ENCODE results near the gene IFNL4.
"Not testable (repeated sequence)": the region's sequence is repeated elsewhere in the genome, so short reads cannot be mapped to it uniquely, and the experiment has no call there.

IFNL4 gene

DNA sequence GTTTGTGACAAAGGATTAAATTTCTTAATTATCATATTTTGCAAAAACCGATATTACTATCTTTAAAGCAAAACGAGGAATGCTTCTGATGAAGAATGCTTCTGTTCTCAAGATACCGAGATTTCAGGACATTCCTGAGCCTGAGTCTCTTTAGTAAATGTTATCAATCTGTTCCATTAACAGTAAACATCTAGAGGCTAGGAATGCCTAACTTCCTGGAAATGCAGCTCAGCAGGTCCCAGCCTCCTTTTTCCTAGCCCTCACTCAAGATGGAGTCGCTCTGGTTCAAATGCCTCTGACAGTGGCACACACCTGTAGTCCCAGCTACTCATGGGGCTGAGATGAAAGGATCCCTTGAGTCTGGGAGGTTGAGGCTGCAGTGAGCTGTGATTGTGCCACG, 2.4 kb upstream of the IFNL4 start:
- H3K36me3 ChIP-seq: no peaks in the 10 kb centered on the region
- H3K9me3 ChIP-seq (replicated peaks in 1 of 11): peaks cover 0 to 24% (median 15%) of the 10 kb centered on the region in 11 experiments; a peak in 18 of 22 replicates
- H3K4me3 ChIP-seq: no peak overlapping the region
- no peaks in the 10 kb centered on the region for H3K27me3 ChIP-seq
- H3K4me2 ChIP-seq: peak overlapping the region in 6 of 11 experiments; percentile 49 to 75 (median 61); a peak in 9 of 22 replicates
- H4K20me1 ChIP-seq: no peaks in the 10 kb centered on the region
- peaks cover 0 to 71% (median 30%) of the 10 kb centered on the region in 10 experiments; a peak in 14 of 20 replicates for H3K4me1 ChIP-seq
- TF ChIP-seq Cebpa-rat (IDR thresholded peaks at IDR 0.05): no peak
- H3K9ac ChIP-seq: no peak overlapping the region
- no peak overlapping the region for H3K27ac ChIP-seq

GRCh38 chr19:39247701-39248664, 673 bp downstream of the IFNL4 start:
- H3K9me3 ChIP-seq (replicated peaks in 1 of 11): peaks cover 0 to 14% (median 7%) of the 10 kb centered on the region in 11 experiments; a peak in 12 of 22 replicates
- H3K36me3 ChIP-seq: no peaks in the 10 kb centered on the region
- no peak overlapping the region for H3K9ac ChIP-seq
- no peak overlapping the region for H3K4me3 ChIP-seq
- no peak for TF ChIP-seq Cebpa-rat (IDR thresholded peaks at IDR 0.05)
- H3K4me1 ChIP-seq: peaks cover 0 to 58% (median 24%) of the 10 kb centered on the region in 10 experiments; a peak in 14 of 20 replicates
- no peak overlapping the region for H3K27ac ChIP-seq
- H3K27me3 ChIP-seq: no peaks in the 10 kb centered on the region
- H3K4me2 ChIP-seq: peak overlapping the region in 4 of 11 experiments; percentile 4 to 33 (median 29); a peak in 3 of 22 replicates
- H4K20me1 ChIP-seq: no peaks in the 10 kb centered on the region

DNA sequence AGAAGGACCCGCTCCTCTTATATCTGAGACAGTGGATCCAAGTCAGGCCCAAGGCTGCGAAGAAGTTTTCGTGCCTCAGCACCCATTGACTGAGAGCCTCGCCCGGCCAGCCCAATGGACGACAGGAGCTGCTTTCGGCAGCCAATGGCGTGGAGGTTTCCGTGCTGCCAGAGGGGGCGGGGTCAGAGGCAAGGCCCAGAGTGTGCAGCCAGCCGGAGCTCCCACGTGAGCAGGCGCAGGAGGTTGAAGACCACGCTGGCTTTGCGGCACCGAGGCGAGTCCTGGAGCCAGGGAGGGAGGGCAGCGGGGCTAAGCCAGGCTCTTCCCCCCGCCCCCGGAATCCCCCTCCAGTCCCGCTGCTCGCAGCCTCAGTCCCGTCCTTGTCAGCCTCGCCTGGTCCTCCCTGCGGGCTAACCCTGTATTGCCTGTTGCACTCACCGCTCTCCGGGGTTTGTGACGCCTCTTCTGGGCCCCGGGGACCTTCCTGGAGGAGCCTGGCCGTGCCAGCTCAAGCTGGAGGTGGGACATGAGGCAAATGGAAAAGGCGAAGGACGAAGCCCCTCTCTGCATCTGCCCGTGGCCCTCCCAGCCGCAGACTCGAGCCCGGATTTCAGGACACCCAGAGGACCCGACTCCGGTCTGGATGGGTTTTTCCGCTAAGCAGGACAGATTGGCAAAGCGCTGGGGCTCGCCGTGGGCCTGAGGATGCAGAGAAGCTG, 1.5 kb downstream of the IFNL4 start:
- H3K27ac ChIP-seq: no peak overlapping the region
- H3K9me3 ChIP-seq (replicated peaks in 1 of 11): peaks cover 0 to 14% (median 7%) of the 10 kb centered on the region in 11 experiments; a peak in 12 of 22 replicates
- no peak overlapping the region for H3K4me3 ChIP-seq
- H4K20me1 ChIP-seq: no peaks in the 10 kb centered on the region
- no peak for TF ChIP-seq Cebpa-rat (IDR thresholded peaks at IDR 0.05)
- no peaks in the 10 kb centered on the region for H3K36me3 ChIP-seq
- no peaks in the 10 kb centered on the region for H3K27me3 ChIP-seq
- H3K9ac ChIP-seq: no peak overlapping the region
- H3K4me1 ChIP-seq: peaks cover 0 to 49% (median 16%) of the 10 kb centered on the region in 10 experiments; a peak in 13 of 20 replicates
- H3K4me2 ChIP-seq: peak overlapping the region in 6 of 11 experiments; percentile 4 to 37 (median 31); a peak in 6 of 22 replicates

GRCh38 chr19:39245166-39245565, 3.5 kb downstream of the IFNL4 start:
- not testable (repeated sequence) for H4K20me1 ChIP-seq, H3K27ac ChIP-seq, H3K27me3 ChIP-seq, H3K36me3 ChIP-seq, H3K9ac ChIP-seq, H3K4me3 ChIP-seq, H3K4me2 ChIP-seq
- peaks cover 0 to 14% (median 7%) of the 10 kb centered on the region in 11 experiments; a peak in 12 of 22 replicates for H3K9me3 ChIP-seq (replicated peaks in 1 of 11)
- peaks cover 0 to 30% (median 6%) of the 10 kb centered on the region in 10 experiments; a peak in 10 of 20 replicates for H3K4me1 ChIP-seq

DNA sequence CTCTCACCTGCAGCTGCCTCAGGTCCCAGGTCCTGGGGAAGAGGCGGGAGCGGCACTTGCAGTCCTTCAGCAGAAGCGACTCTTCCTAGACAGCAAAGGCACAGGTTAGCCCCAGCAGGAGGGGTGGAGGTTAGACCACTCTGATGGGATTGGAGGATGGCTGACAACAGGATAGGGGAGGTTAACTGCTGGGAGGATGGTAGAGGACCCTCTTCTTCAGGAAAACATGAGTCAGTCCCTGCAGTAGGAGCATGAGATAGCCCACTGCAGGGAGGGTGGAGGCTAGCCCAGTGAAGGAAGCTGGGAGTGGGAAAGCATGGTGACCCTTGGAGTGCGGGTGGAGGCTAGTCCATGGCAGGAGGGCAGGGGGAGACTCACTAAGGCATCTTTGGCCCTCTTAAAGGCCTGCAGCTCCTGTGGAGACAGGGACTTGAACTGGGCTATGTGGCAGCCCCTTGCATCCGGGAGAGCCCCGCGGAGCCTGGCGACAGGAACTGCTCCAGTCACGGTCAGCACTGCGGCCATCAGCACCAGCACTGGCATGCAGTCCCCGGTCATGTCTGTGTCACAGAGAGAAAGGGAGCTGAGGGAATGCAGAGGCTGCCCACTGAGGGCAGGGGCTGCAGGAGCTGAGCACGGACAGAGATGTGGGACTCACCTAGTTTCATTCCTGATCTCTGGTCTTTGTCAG, 4.1 kb downstream of the IFNL4 start, which contains the start of gene IFNL3:
IFNL3 (minus strand) TSS at position 597 of the 691 bp plus-strand sequence; CDS start at position 558, 39 bp downstream.
- H3K4me3 ChIP-seq: not testable (repeated sequence)

GRCh38 chr19:39243741-39244140, 4.9 kb downstream of the IFNL4 start:
- H4K20me1 ChIP-seq, H3K4me3 ChIP-seq, H3K27me3 ChIP-seq, H3K27ac ChIP-seq, H3K9ac ChIP-seq, H3K4me2 ChIP-seq, H3K36me3 ChIP-seq: not testable (repeated sequence)
- peaks cover 0 to 32% (median 11%) of the 10 kb centered on the region in 10 experiments; a peak in 10 of 20 replicates for H3K4me1 ChIP-seq
- peaks cover 0 to 14% (median 7%) of the 10 kb centered on the region in 11 experiments; a peak in 12 of 22 replicates for H3K9me3 ChIP-seq (replicated peaks in 1 of 11)

More for the DNA sequence above, 4.1 kb downstream of the IFNL4 start, which contains the start of gene IFNL3:
- H3K36me3 ChIP-seq, H3K9ac ChIP-seq, H3K27ac ChIP-seq, H3K4me2 ChIP-seq, H4K20me1 ChIP-seq, H3K27me3 ChIP-seq: not testable (repeated sequence)
- peaks cover 0 to 30% (median 6%) of the 10 kb centered on the region in 10 experiments; a peak in 11 of 20 replicates for H3K4me1 ChIP-seq
- peaks cover 0 to 14% (median 7%) of the 10 kb centered on the region in 11 experiments; a peak in 12 of 22 replicates for H3K9me3 ChIP-seq (replicated peaks in 1 of 11)

DNA sequence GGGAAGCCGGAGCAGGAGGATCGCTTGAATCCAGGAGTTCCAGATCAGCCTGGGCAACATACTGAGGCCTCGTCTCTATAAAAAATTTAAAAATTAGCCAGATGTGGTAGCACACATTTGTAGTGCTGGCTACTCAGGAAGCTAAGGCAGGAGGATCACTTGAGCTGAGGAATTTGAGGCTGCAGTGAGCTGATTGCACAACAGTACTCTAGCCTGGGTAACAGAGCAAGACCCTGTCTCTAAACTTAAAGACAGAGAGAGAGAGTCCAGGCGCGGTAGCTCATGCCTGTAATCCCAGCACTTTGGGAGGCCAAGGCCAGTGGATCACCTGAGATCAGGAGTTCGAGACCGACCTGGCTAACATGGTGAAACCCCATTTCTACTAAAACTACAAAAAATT, 8.2 kb downstream of the IFNL4 start:
- H3K4me3 ChIP-seq: no peak overlapping the region
- peak in 3 of 11 experiments; percentile 13 to 62 (median 45); a peak in 3 of 22 replicates for TF ChIP-seq Cebpa-rat (IDR thresholded peaks at IDR 0.05)
- no peaks in the 10 kb centered on the region for H3K9me3 ChIP-seq (replicated peaks in 1 of 11)
- peak overlapping the region in 2 of 11 experiments; percentile 3 to 5; a peak in 2 of 22 replicates for H3K4me2 ChIP-seq
- H3K4me1 ChIP-seq: peaks cover 6 to 45% (median 24%) of the 10 kb centered on the region in 10 experiments
- H3K27me3 ChIP-seq: no peaks in the 10 kb centered on the region
- H3K36me3 ChIP-seq: no peaks in the 10 kb centered on the region
- no peak overlapping the region for H3K27ac ChIP-seq
- H4K20me1 ChIP-seq: no peaks in the 10 kb centered on the region
- H3K9ac ChIP-seq: no peak overlapping the region

GRCh38 chr19:39238944-39239343, 9.7 kb downstream of the IFNL4 start:
- no peak overlapping the region for H3K4me3 ChIP-seq
- no peak for TF ChIP-seq Cebpa-rat (IDR thresholded peaks at IDR 0.05)
- H4K20me1 ChIP-seq: no peaks in the 10 kb centered on the region
- no peaks in the 10 kb centered on the region for H3K9me3 ChIP-seq (replicated peaks in 1 of 11)
- no peak overlapping the region for H3K27ac ChIP-seq
- no peak overlapping the region for H3K9ac ChIP-seq
- peaks cover 6 to 45% (median 24%) of the 10 kb centered on the region in 10 experiments for H3K4me1 ChIP-seq
- no peaks in the 10 kb centered on the region for H3K27me3 ChIP-seq
- H3K4me2 ChIP-seq: peak overlapping the region in 3 of 11 experiments; percentile 1 to 62 (median 48); a peak in 3 of 22 replicates
- H3K36me3 ChIP-seq: no peaks in the 10 kb centered on the region
